ENCODE results near the gene INAVA.

Gene INAVA

GRCh38 chr1:200894712-200895442 is at the start of gene INAVA:
Gene INAVA (plus strand): TSS chr1:200894900. CDS start chr1:200898401, 3,501 bp downstream.
- no peak for DNase-seq (ENCODE audit: low read depth)

GRCh38 chr1:200845360-200845759 is 49.3 kb upstream of the INAVA start:
- DNase-seq (ENCODE audit: low read depth) = no peak

- DNase-seq (ENCODE audit: low read depth) = no peak
Measured at GRCh38 chr1:200846398-200846797, 48.3 kb upstream of the INAVA start.

- DNase-seq (ENCODE audit: low read depth) = no peak
Measured at GRCh38 chr1:200849430-200849829, 45.3 kb upstream of the INAVA start.

- DNase-seq (ENCODE audit: low read depth) = no peak
Measured at GRCh38 chr1:200850554-200850953, 44.1 kb upstream of the INAVA start.

GRCh38 chr1:200856716-200857357 is 37.9 kb upstream of the INAVA start:
- DNase-seq (ENCODE audit: low read depth) = no peak

- DNase-seq (ENCODE audit: low read depth) = no peak
Measured at GRCh38 chr1:200857804-200858203, 36.9 kb upstream of the INAVA start.

- DNase-seq (ENCODE audit: low read depth) = no peak
Measured at GRCh38 chr1:200861937-200862647, 32.6 kb upstream of the INAVA start.

- no peak for DNase-seq (ENCODE audit: low read depth)
Measured at GRCh38 chr1:200862713-200863415, 31.8 kb upstream of the INAVA start.

- no peak for DNase-seq (ENCODE audit: low read depth)
Measured at GRCh38 chr1:200866116-200866515, 28.6 kb upstream of the INAVA start.

- DNase-seq (ENCODE audit: low read depth) = peak; percentile 35
Measured at GRCh38 chr1:200866521-200866920, 28.2 kb upstream of the INAVA start.

- DNase-seq (ENCODE audit: low read depth) = no peak
Measured at GRCh38 chr1:200867018-200867811, 27.5 kb upstream of the INAVA start.

GRCh38 chr1:200869376-200869752 is 25.3 kb upstream of the INAVA start:
- DNase-seq (ENCODE audit: low read depth) = no peak

- no peak for DNase-seq (ENCODE audit: low read depth)
Measured at GRCh38 chr1:200869753-200870391, 24.8 kb upstream of the INAVA start.

GRCh38 chr1:200872446-200873115 is 22.1 kb upstream of the INAVA start, which contains the start of gene GPR25:
Gene GPR25 (plus strand): TSS chr1:200872981. CDS start chr1:200873038, 57 bp downstream.
- no peak for DNase-seq (ENCODE audit: low read depth)

- DNase-seq (ENCODE audit: low read depth) = no peak
Measured at GRCh38 chr1:200873116-200873670, 21.5 kb upstream of the INAVA start.

- DNase-seq (ENCODE audit: low read depth) = no peak
Measured at GRCh38 chr1:200873671-200874397, 20.9 kb upstream of the INAVA start.

- DNase-seq (ENCODE audit: low read depth) = no peak
Measured at GRCh38 chr1:200874694-200875093, 20.0 kb upstream of the INAVA start.

GRCh38 chr1:200875416-200875815 is 19.3 kb upstream of the INAVA start:
- no peak for DNase-seq (ENCODE audit: low read depth)
